Omental fat pad (tissue), 4 donors: ENCODE measurements around the gene CNTNAP2. TPM values are rescaled to one million over a fixed set of nuclear protein-coding genes. Genes with fewer than 3 reads are reported as not detected.

Source experiments
- ATAC-seq: fragments of 150-250 bp; one replicate; pipeline ENCODE4 v1.9.1; 2016; ENCODE audit warnings: mild to moderate bottlenecking, moderate library complexity; ENCODE audit not compliant: low FRiP score
- DNase-seq: peaks from one replicate; pipeline ENCODE4 v3.0.0-alpha.2; 2019; ENCODE audit warnings: low spot score
- CTCF ChIP-seq, 3 donors: fragments of 450-650 bp; IDR thresholded peaks; one replicate each; pipeline ENCODE4 v1.5.1; 2016 to 2017; ENCODE audit warnings: antibody characterized with exemption in 3 of 3, mild to moderate bottlenecking in 3 of 3, moderate library complexity in 2 of 3
- total RNA-seq, 4 donors: library from RNA; depleted of rRNA; stranded (reverse); fragments of >200 nt; gene quantifications; one replicate each; pipeline ENCODE4 v1.1.0, GENCODE V29; 2016

Gene CNTNAP2
- total RNA-seq, 4 donors from 2014 or later = 0.38 to 1.5 (median 1.1) TPM; not detected in 1

GRCh38 chr7:147859486-147859885 is 1742.9 kb downstream of the CNTNAP2 start:
- no peak for ATAC-seq
- no peak for DNase-seq
- TF ChIP-seq CTCF (IDR thresholded peaks at IDR 0.05) = no peak

- TF ChIP-seq CTCF (IDR thresholded peaks at IDR 0.05) = no peak
- no peak for DNase-seq
- ATAC-seq = no peak
Measured at GRCh38 chr7:147861058-147861716, 1744.6 kb downstream of the CNTNAP2 start.

- TF ChIP-seq CTCF (IDR thresholded peaks at IDR 0.05) = no peak
- ATAC-seq (no peak), DNase-seq (no peak)
Measured at GRCh38 chr7:147861945-147862344, 1745.3 kb downstream of the CNTNAP2 start.

- DNase-seq (no peak), ATAC-seq (no peak)
- no peak for TF ChIP-seq CTCF (IDR thresholded peaks at IDR 0.05)
Measured at GRCh38 chr7:147869456-147869855, 1752.9 kb downstream of the CNTNAP2 start.

- ATAC-seq (no peak), DNase-seq (no peak)
- TF ChIP-seq CTCF (IDR thresholded peaks at IDR 0.05) = no peak
Measured at GRCh38 chr7:147878912-147879661, 1762.5 kb downstream of the CNTNAP2 start.

- TF ChIP-seq CTCF (IDR thresholded peaks at IDR 0.05) = no peak
- ATAC-seq (no peak), DNase-seq (no peak)
Measured at GRCh38 chr7:147885869-147886268, 1769.3 kb downstream of the CNTNAP2 start.

- ATAC-seq = no peak
- no peak for DNase-seq
- no peak for TF ChIP-seq CTCF (IDR thresholded peaks at IDR 0.05)
Measured at GRCh38 chr7:147894271-147894670, 1777.7 kb downstream of the CNTNAP2 start.
